A673 (cell line): ENCODE results near the gene ACTL10. TPM values are rescaled to one million over a fixed set of nuclear protein-coding genes. Genes with fewer than 3 reads are reported as not detected.

Source experiments
- Bru-seq: library from RNA; stranded (reverse); fragments of 400-500 nt; gene quantifications from one replicate; lab custom pipeline; 2021; lab: Mats Ljungman, UMichigan
- BruChase-seq, 2 experiments: library from RNA; stranded (reverse); fragments of 400-500 nt; gene quantifications; one replicate each; lab custom pipeline; 2021; lab: Mats Ljungman, UMichigan
- BruUV-seq: library from RNA; stranded (reverse); fragments of 400-500 nt; replicated peaks from 2 replicates; lab custom pipeline; 2021; lab: Mats Ljungman, UMichigan
- CTCF ChIA-PET: fragments of 300-600 bp; sonication (Branson Sonifier 250); formaldehyde crosslinking; loops from one replicate; lab custom pipeline; 2022; ENCODE audit warnings: antibody characterized with exemption; lab: Charles Lee
- POLR2A ChIA-PET: fragments of 300-600 bp; sonication (Branson Sonifier 250); formaldehyde crosslinking; loops from one replicate; lab custom pipeline; 2022; ENCODE audit warnings: antibody characterized with exemption; ENCODE audit not compliant: low non-redundant PET; lab: Charles Lee
- DNase-seq: peaks from one replicate; pipeline ENCODE4 v3.0.0-alpha.2; 2015; ENCODE audit warnings: low spot score
- H3K27ac ChIP-seq: fragments of 200-600 bp; sonication (generic); 2 replicates; pipeline ENCODE4 v1.5.1; 2016; ENCODE audit warnings: mixed run types, low read depth, mild to moderate bottlenecking, mixed read lengths, antibody characterized with exemption, low read length; ENCODE audit not compliant: poor library complexity, severe bottlenecking
- H3K27me3 ChIP-seq: fragments of 200-600 bp; sonication (generic); replicated peaks from 2 replicates; pipeline ENCODE4 v1.6.1; 2017; ENCODE audit warnings: mixed run types, low read depth, mild to moderate bottlenecking, mixed read lengths, antibody characterized with exemption, low read length; ENCODE audit not compliant: insufficient read depth, poor library complexity
- H3K36me3 ChIP-seq: fragments of 200-600 bp; sonication (generic); 2 replicates; pipeline ENCODE4 v1.6.1; 2016; ENCODE audit warnings: mixed run types, mild to moderate bottlenecking, mixed read lengths, antibody characterized with exemption, low read length; ENCODE audit not compliant: insufficient read depth, poor library complexity, severe bottlenecking
- H3K4me1 ChIP-seq: fragments of 200-600 bp; sonication (generic); 2 replicates; pipeline ENCODE4 v1.6.1; 2017; ENCODE audit warnings: mixed run types, mild to moderate bottlenecking, mixed read lengths, antibody characterized with exemption, low read length; ENCODE audit not compliant: insufficient read depth, poor library complexity, severe bottlenecking
- H3K4me3 ChIP-seq: fragments of 200-600 bp; sonication (generic); 2 replicates; pipeline ENCODE4 v1.5.1; 2016; ENCODE audit warnings: low read depth, mixed run types, mild to moderate bottlenecking, mixed read lengths, low read length; ENCODE audit not compliant: poor library complexity, severe bottlenecking
- H3K9me3 ChIP-seq: fragments of 200-600 bp; sonication (generic); 2 replicates; pipeline ENCODE4 v1.6.1; 2016; ENCODE audit warnings: mixed run types, low read depth, mild to moderate bottlenecking, mixed read lengths, antibody characterized with exemption, low read length; ENCODE audit not compliant: poor library complexity, severe bottlenecking
- EZH2 ChIP-seq: fragments of 200-600 bp; sonication (generic); IDR thresholded peaks from 2 replicates; pipeline ENCODE4 v1.6.1; 2017; ENCODE audit warnings: borderline replicate concordance, low read depth, mild to moderate bottlenecking, mixed read lengths, antibody characterized with exemption, low read length; ENCODE audit not compliant: poor library complexity, severe bottlenecking
- intact Hi-C: fragments of 100-400 bp; cut with micrococcal nuclease; formaldehyde crosslinking; loops from one replicate; pipeline ENCODE4 v1.10.0; 2022; ENCODE audit not compliant: unreplicated experiment
- long read RNA-seq: library from polyadenylated mRNA; stranded (forward); transcript quantifications from one replicate; pipeline ENCODE4 v2.0.0, GENCODE V29; 2022
- total RNA-seq: library from RNA; stranded (reverse); gene quantifications from 2 replicates; pipeline ENCODE4 v1.2.3, GENCODE V29; 2021
- TF ChIP-seq, protein P1 (sequence below): fragments of 300-800, 200-600 bp; sonication (generic); conservative IDR thresholded peaks from 2 replicates; pipeline ENCODE4 v1.5.1; 2017; ENCODE audit warnings: low read depth, mild to moderate bottlenecking, antibody characterized with exemption, low read length, moderate library complexity, mixed read lengths

ACTL10 gene
- total RNA-seq (0.39 and 0.47 TPM in 2 replicates), Bru-seq, nascent RNA (percentile 19 among the genes with signal in this experiment), BruChase-seq, experiment 1, labeled RNA remaining after a 2-hour chase (not detected), BruChase-seq, experiment 2, labeled RNA remaining after a 6-hour chase (not detected)
- long read RNA-seq, partial matches to known transcripts = 0 of 1 reads
- long read RNA-seq, other reads (novel, unspliced or antisense) = 0 of 1 reads

DNA sequence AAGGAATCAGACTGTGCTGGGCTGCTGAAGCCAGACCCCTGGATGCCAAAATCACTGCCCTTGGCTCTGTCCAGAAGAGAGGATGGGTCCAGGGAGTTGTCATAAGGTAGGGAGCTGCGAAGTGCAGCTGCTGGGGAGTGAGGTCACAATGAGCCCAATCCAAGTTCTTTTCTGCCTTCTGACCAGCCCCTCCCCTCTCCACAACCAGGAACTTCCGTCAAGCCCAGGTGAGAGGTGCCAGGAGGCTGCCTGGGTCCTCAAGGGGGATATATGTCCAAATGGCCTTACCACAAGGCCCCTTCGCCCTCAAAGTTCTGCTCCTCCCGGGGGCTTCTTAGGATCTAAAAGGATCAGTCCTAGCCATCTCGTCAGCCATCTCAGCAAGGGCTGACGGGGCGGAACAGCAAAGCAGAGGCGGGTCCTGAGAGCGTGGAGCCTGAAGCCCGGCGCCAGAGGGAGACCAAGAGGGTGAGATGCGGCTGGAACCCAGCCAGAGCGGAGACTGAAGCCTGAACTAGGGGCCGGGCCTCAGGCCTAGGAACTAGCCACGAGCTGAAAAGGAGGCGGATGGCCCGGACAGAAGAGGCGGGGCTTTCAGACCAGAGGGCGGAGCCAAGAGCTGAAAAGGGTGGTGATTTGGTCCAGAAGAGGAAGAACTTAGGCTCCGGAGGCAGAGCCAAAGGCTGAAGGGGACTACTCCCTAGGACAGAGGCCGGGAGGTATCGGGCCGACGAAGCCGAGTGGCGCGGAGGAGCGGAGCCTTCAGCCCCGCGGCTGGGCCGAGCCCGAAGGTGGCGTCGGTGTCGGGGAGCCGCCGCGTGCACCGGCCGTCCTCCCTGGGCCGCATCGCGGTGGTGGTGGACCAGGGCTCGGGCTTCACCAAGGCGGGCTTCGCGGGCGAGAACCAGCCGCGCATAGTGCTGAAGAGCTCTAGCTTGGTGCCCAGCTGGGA lies at the start of gene ACTL10:
TSS of gene ACTL10 (plus strand) at position 651 of the 952 bp plus-strand sequence. CDS start 555 bp downstream, outside the sequence.
- H3K27ac ChIP-seq = peak within 1 kb of the TSS; percentile 29

DNA sequence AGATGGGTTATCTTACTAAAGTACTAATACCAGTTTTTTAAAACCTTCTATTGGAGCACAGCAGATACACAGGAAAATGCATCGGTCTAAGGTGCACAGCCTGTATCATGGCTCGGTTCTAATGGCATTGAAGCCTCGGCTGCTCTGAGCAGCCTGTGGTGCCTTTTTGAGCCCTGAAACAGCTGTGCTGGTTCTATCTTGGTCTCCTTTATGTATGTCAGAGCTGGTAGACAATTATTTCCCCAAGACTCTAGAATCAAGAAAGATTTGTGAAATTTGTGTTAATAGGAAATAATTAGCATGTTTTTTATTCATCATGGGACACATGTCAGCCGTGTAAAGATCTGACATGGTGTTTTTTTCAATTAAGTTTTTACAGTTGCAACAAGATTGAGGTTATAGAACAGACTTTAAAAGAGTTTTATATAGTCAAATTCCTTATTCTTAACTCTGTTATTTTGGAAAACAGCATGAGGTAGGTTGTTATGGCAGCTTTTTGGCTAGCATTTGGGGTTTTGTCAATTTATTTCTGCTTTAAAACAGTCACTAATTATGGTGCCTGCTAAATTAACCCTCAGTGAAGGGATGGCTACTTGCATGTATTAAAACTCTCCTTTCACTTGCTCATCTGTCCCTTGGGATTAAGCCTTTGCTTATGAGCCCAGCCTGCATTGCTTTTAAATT lies 44.9 kb upstream of the ACTL10 start:
- intact Hi-C loops = no loop called here
- Histone ChIP-seq H3K4me1 (peaks cover 5% of the 10 kb centered on the region), H3K36me3 (peaks cover 4% of the 10 kb centered on the region), H3K4me3 (no peak overlapping the region), H3K27me3 (no peaks in the 10 kb centered on the region), H3K9me3 (no peaks in the 10 kb centered on the region), H3K27ac (no peak overlapping the region)
- TF ChIP-seq EZH2 = no peak
- TF ChIP-seq, protein P1, sequence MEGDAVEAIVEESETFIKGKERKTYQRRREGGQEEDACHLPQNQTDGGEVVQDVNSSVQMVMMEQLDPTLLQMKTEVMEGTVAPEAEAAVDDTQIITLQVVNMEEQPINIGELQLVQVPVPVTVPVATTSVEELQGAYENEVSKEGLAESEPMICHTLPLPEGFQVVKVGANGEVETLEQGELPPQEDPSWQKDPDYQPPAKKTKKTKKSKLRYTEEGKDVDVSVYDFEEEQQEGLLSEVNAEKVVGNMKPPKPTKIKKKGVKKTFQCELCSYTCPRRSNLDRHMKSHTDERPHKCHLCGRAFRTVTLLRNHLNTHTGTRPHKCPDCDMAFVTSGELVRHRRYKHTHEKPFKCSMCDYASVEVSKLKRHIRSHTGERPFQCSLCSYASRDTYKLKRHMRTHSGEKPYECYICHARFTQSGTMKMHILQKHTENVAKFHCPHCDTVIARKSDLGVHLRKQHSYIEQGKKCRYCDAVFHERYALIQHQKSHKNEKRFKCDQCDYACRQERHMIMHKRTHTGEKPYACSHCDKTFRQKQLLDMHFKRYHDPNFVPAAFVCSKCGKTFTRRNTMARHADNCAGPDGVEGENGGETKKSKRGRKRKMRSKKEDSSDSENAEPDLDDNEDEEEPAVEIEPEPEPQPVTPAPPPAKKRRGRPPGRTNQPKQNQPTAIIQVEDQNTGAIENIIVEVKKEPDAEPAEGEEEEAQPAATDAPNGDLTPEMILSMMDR = no peak
- BruUV-seq = no TSS peak
- CTCF ChIA-PET = no interaction called here
- peak; percentile 19 for DNase-seq
- POLR2A ChIA-PET = no interaction called here

More for the DNA sequence above, at the start of gene ACTL10:
- H3K36me3 ChIP-seq = peaks cover 16% of the 10 kb centered on the region
- no TSS peak for BruUV-seq
- H3K27me3 ChIP-seq = no peaks in the 10 kb centered on the region
- H3K9me3 ChIP-seq = no peaks in the 10 kb centered on the region
- ChIA-PET CTCF (interaction anchor here (0.5 to 1.1 kb wide), 3 partner anchors 29 to 1145 kb away, joined by 3 to 14 read pairs (median 5); no protein-coding TSS in a partner anchor), POLR2A (no interaction called here)
- peaks cover 34% of the 10 kb centered on the region for H3K4me1 ChIP-seq
- peak within 1 kb of the TSS; percentile 48 for H3K4me3 ChIP-seq
- TF ChIP-seq, protein P1 = no peak
- TF ChIP-seq EZH2 = no peak
- peak; percentile 80 for DNase-seq
- intact Hi-C loops = loop anchor here (5.0 kb wide), 1 partner anchor 461 kb away; no protein-coding TSS in a partner anchor

DNA sequence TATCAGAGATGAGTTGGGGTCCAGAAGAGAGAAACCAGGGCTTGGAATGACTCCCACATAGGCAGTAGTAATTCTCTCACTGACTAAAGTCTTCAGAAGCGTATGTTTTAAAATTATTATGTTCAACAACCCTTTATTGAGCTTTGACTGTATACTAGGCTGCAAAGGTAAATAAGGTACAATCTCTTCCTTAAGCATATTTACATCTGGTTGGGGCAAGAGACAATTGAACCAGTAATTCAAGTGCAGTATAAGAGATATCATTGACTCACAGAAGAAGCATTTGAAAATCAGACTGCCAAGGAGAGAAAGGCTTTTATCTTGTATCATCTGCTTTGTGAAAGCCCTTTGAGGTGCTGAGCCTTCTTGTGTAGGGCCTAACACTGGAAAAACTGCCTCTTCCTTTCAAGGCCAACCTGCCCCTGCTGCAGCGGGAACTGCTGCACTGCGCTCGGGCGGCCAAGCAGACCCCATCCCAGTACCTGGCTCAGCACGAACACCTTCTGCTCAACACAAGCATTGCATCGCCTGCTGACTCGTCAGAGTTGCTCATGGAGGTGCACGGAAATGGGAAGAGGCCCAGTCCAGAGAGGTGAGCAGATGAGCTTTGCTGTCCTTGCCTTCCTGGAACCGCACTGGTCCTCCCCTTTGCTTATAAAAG lies 43.9 kb upstream of the ACTL10 start:
- peaks cover 5% of the 10 kb centered on the region for H3K4me1 ChIP-seq
- TF ChIP-seq EZH2 = no peak
- POLR2A ChIA-PET = no interaction called here
- no peak for DNase-seq
- H3K27ac ChIP-seq = no peak overlapping the region
- no peaks in the 10 kb centered on the region for H3K9me3 ChIP-seq
- intact Hi-C loops = no loop called here
- H3K27me3 ChIP-seq = no peaks in the 10 kb centered on the region
- CTCF ChIA-PET = no interaction called here
- BruUV-seq = no TSS peak
- no peak overlapping the region for H3K4me3 ChIP-seq
- H3K36me3 ChIP-seq = peaks cover 4% of the 10 kb centered on the region
